SIG-M5 (cell line): Measurements from ENCODE around the gene TNIP2.
"Not testable (repeated sequence)": the region's sequence is repeated elsewhere in the genome, so short reads cannot be mapped to it uniquely, and the experiment has no call there.

ENCODE experiments used
- DNase-seq: peaks from one replicate; lab custom pipeline; 2025; lab: John Stamatoyannopoulos, UW

TNIP2 gene

DNA sequence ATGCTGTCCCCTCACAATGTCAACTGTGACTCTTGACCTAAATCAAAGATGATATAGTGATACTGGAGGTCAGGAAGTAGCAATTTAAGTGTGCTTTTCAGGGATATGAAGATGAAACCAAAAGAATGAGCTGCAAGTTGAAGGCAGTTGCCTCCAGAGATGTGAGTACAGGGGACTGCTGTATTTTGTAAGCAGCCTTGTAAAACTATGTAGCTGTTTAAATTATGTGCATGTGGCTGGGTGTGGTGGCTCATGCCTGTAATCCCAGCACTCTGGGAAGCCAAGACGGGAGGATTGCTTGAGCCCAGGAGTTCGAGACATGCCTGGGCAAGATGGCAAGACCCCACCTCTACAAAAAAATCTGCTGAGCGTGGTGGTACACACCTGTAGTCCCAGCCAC, 15.1 kb upstream of the TNIP2 start:
- no peak for DNase-seq

DNA sequence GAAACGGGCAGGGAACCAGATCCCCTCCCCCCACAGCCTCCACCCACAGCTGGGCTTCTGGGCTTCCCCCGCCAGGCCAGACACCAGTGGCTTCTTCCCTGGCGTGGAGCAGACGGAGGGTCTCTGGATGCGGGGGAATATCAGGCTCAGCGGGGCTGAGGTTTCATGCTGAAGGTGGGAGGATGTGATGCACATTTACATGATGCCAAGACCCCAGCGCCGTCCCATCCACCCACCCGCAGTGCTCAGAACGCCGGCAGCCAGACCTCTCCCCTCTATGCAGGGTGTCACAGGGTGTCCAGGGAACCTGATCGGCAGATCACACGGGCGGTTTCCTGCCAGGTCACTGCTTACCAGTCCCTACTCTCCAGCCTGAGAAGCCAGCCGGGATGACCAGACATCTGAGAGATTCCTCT, 12.8 kb upstream of the TNIP2 start:
- no peak for DNase-seq

- DNase-seq: no peak
These were observed 12.0 kb upstream of the TNIP2 start for GRCh38 chr4:2768124-2768523.

DNA sequence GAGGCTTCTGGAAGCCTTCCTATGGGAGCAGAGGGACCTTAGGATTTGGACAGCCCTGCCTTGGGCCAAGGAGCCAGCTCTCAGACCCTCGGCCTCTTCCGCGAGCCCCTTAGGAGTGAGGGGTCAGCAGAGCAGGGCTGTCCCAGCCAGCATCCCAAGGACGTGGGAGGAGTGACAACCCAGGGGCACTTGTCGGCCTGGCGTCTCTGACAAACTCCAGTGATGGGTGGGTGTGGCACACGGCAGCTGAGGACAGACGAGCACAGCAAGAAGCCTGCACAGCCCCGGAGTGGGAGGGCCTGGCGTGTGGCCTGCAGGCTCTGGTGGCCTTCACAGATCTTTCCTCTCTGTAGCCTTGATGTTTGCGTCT, 11.6 kb upstream of the TNIP2 start:
- DNase-seq: no peak

DNA sequence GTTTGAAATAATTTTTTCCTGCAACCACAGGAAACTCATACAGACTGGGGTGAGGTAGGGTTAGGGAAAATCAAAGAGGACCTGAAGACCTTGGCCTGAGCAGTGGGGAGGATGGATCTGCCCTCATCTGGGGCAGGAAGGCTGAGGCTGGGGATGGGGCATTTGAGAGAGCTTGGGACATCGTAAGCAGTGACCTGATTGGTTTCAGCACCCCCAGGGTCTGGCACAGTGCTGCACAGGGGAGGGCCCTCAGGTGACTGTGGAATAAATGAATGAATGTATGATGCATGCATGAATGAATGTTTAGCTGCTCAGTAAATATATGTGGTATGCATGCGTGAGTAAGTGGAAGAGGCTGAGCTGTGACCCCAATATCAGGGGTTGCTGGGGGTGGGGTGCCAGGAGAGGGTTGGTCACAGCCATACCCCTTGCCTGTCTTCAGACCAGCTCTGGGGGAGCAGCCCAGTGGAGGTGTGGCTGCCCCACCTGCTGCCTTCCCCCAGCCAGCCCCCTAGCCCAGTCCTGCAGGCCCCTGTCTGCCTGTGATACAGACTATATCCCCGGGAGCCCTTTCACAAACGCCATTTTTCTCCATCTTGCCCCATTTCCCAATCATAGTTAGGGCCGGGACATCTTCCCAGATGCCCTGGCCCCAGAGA, 11.0 kb upstream of the TNIP2 start:
- DNase-seq: no peak

- DNase-seq: no peak
These were observed 9.8 kb upstream of the TNIP2 start for GRCh38 chr4:2765832-2766526.

- DNase-seq: no peak
These were observed 7.4 kb upstream of the TNIP2 start for GRCh38 chr4:2763511-2763967.

DNA sequence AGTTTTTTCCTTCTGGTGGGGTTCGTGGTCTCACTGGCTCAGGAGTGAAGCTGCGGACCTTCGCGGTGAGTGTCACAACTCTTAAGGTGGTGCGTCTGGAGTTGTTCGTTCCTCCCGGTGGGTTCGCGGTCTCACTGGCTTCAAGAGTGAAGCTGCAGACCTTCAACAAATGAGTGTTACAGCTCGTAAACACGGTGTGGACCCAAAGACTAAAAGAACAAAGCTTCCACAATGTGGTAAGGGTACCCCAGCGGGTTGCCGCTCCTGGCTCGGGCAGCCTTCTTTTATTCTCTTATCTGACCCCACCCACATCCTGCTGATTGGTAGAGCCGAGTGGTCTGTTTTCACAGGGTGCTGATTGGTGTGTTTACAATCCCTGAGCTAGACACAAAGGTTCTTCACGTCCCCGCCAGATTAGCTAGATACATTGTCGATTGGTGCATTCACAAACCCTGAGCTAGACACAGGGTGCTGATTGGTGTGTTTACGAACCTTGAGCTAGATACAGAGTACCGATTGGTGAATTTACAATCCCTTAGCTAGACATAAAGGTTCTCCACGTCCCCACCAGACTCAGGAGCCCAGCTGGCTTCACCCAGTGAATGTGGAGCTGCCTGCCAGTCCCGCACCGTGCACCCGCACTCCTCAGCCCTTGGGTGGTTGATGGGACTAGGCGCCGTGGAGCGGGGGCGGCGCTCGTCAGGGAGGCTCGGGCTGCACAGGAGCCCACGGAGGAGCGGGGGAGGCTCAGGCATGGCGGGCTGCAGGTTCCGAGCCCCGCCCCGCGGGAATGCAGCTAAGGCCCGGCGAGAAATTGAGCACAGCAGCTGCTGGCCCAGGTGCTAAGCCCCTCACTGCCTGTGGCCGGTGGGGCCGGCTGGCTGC, 6.6 kb upstream of the TNIP2 start:
- not testable (repeated sequence) for DNase-seq

DNA sequence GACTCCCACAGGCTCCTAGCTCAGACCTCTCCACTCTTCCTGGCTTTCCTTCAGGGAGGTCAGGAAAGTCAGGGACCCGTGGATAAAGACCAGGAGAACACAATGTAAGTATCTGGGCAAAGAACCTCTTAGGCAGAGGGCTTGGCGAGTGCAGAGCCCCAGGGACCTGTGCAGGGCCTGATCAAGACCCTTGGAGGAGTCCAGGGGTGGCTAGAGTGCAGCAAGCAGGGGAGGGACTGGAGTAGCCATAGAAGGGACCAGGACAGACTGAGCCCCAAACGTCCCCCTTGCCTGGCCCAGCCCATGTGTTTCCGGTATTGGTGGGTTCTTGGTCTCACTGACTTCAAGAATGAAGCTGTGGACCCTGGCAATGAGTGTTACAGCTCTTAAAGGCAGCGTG, 5.9 kb upstream of the TNIP2 start:
- DNase-seq: no peak

- no peak for DNase-seq
These were observed 5.1 kb upstream of the TNIP2 start for GRCh38 chr4:2761035-2761923.

GRCh38 chr4:2757426-2757825, 1.3 kb upstream of the TNIP2 start:
- DNase-seq: no peak

- no peak for DNase-seq
These were observed 685 bp upstream of the TNIP2 start for GRCh38 chr4:2756691-2757350.

DNA sequence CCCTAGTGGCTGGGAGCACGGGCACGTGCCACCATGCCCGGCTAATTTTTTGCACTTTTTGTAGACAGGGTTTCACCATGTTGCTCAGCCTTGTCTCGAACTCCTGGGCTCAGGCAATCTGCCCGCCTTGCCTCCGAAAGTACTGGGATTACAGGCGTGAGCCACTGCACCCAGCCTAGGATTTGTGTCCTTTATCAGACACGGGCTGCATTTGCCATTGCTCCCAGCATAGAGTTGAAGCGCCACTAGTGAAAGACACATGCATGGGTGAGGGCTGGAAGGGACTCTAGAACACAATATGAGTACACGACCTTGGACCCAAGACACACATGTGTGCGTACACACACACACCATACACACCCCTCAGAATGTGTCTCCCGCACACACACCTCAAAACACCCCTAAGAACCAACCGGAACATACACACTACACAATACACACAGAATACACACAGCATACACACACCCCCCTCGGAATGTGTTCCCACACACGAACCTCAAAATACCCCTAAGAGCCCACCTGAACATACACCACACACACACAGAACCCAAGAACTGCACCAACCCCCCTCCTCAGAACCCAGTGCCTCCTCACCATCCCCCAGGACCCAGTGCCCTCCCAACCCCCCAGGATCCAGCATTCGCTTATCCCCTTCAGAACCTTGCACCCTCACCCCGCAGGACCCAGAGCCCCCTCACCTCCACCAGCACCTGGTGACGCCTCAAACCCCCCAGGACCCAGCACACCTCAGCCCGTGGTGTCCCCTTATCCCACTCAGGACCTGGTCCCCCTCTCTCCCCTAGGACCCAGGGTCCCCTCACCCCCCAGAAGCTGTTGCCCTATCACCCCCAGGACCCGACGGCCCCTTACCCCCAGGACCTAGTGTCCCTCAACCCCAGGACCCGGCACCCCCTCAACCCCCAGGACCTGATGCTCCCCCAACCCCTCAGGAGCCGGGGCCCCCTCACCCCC, 1.0 kb downstream of the TNIP2 start:
- DNase-seq: no peak

- no peak for DNase-seq
These were observed 2.7 kb downstream of the TNIP2 start for GRCh38 chr4:2753436-2753835.

- DNase-seq: no peak
These were observed 5.2 kb downstream of the TNIP2 start for GRCh38 chr4:2750719-2751605.

GRCh38 chr4:2746891-2747695, 9.0 kb downstream of the TNIP2 start:
- DNase-seq: no peak

- no peak for DNase-seq
These were observed 9.9 kb downstream of the TNIP2 start for GRCh38 chr4:2745981-2746806.
